Measurements from ENCODE around the gene TBX1. TPM values are rescaled to one million over a fixed set of nuclear protein-coding genes. Genes with fewer than 3 reads are reported as not detected.

The TBX1 gene
- total RNA-seq, 4 donors from 2014 or later: 1.4 to 2.5 (median 1.8) TPM

GRCh38 chr22:19800306-19800705, 39.7 kb downstream of the TBX1 start:
- Histone ChIP-seq H3K27ac (replicated peaks in 1 of 4) (no peak overlapping the region), H3K9me3 (no peaks in the 10 kb centered on the region), H3K27me3 (no peaks in the 10 kb centered on the region), H3K4me3 (no peak overlapping the region), H3K4me1 (peaks cover 0 to 11% (median 4%) of the 10 kb centered on the region in 4 donors), H3K36me3 (peaks cover 0 to 29% (median 7%) of the 10 kb centered on the region in 4 donors)
- intact Hi-C loops (cut with DNase I): no loop called here
- 100% methylated on average over 2 of the region's 8 CpGs for WGBS
- TF ChIP-seq CTCF (IDR thresholded peaks at IDR 0.05) (no peak), EP300 (IDR thresholded peaks at IDR 0.05) (no peak), POLR2AphosphoS5 (IDR thresholded peaks at IDR 0.05) (no peak), POLR2A (IDR thresholded peaks at IDR 0.05; ENCODE audit: low read depth) (no peak)
- DNase-seq (ENCODE audit: extremely low spot score): no peak

- Histone ChIP-seq H3K4me1 (peaks cover 0 to 11% (median 4%) of the 10 kb centered on the region in 4 donors), H3K27me3 (no peaks in the 10 kb centered on the region), H3K9me3 (no peaks in the 10 kb centered on the region), H3K27ac (replicated peaks in 1 of 4) (no peak overlapping the region), H3K36me3 (peaks cover 0 to 31% (median 8%) of the 10 kb centered on the region in 4 donors), H3K4me3 (no peak overlapping the region)
- TF ChIP-seq POLR2A (IDR thresholded peaks at IDR 0.05; ENCODE audit: low read depth): no peak
- TF ChIP-seq EP300 (IDR thresholded peaks at IDR 0.05): no peak
- TF ChIP-seq POLR2AphosphoS5 (IDR thresholded peaks at IDR 0.05): no peak
- no peak for TF ChIP-seq CTCF (IDR thresholded peaks at IDR 0.05)
- intact Hi-C loops (cut with DNase I): no loop called here
- no peak for DNase-seq (ENCODE audit: extremely low spot score)
- WGBS: 95% methylated on average over 3 of the region's 13 CpGs
Measured at GRCh38 chr22:19800761-19801244, 40.2 kb downstream of the TBX1 start.

- no peak overlapping the region for H3K27ac ChIP-seq (replicated peaks in 1 of 4)
- no peak for TF ChIP-seq CTCF (IDR thresholded peaks at IDR 0.05)
- no peak for TF ChIP-seq POLR2AphosphoS5 (IDR thresholded peaks at IDR 0.05)
- TF ChIP-seq POLR2A (IDR thresholded peaks at IDR 0.05; ENCODE audit: low read depth): no peak
- no peak for TF ChIP-seq EP300 (IDR thresholded peaks at IDR 0.05)
- no peaks in the 10 kb centered on the region for H3K9me3 ChIP-seq
- intact Hi-C loops (cut with DNase I): no loop called here
- no peak overlapping the region for H3K4me3 ChIP-seq
- WGBS: 60% methylated on average over 12 of the region's 18 CpGs
- DNase-seq (ENCODE audit: extremely low spot score): no peak
- H3K4me1 ChIP-seq: peaks cover 0 to 11% (median 6%) of the 10 kb centered on the region in 4 donors
- no peaks in the 10 kb centered on the region for H3K27me3 ChIP-seq
- peaks cover 6 to 37% (median 13%) of the 10 kb centered on the region in 4 donors for H3K36me3 ChIP-seq
Measured at GRCh38 chr22:19801340-19802000, 40.9 kb downstream of the TBX1 start.

GRCh38 chr22:19802001-19802893, 41.7 kb downstream of the TBX1 start:
- no peak for TF ChIP-seq POLR2AphosphoS5 (IDR thresholded peaks at IDR 0.05)
- no peak for TF ChIP-seq POLR2A (IDR thresholded peaks at IDR 0.05; ENCODE audit: low read depth)
- no peak for TF ChIP-seq EP300 (IDR thresholded peaks at IDR 0.05)
- no peak for TF ChIP-seq CTCF (IDR thresholded peaks at IDR 0.05)
- 86% methylated on average over 22 of the region's 26 CpGs for WGBS
- intact Hi-C loops (cut with DNase I): no loop called here

More at GRCh38 chr22:19802001-19802893, 41.7 kb downstream of the TBX1 start:
- DNase-seq (ENCODE audit: extremely low spot score): no peak
- Histone ChIP-seq H3K27me3 (no peaks in the 10 kb centered on the region), H3K4me3 (no peak overlapping the region), H3K36me3 (peaks cover 7 to 42% (median 15%) of the 10 kb centered on the region in 4 donors), H3K4me1 (peaks cover 0 to 11% (median 7%) of the 10 kb centered on the region in 4 donors), H3K27ac (replicated peaks in 1 of 4) (no peak overlapping the region), H3K9me3 (no peaks in the 10 kb centered on the region)
